ENCODE data around the gene PRR9. TPM values are rescaled to one million over a fixed set of nuclear protein-coding genes. Genes with fewer than 3 reads are reported as not detected.
"Not testable (repeated sequence)": the region's sequence is repeated elsewhere in the genome, so short reads cannot be mapped to it uniquely, and the experiment has no call there.

PRR9 gene
- not detected for total RNA-seq

GRCh38 chr1:153217212-153217611 is at the start of gene PRR9:
PRR9 (plus strand) TSS chr1:153217584; CDS start chr1:153218145, 561 bp downstream.
- POLR2A ChIA-PET: no interaction called here

GRCh38 chr1:153168686-153169085 is 48.7 kb upstream of the PRR9 start:
- POLR2A ChIA-PET: no interaction called here
- CTCF ChIA-PET: no interaction called here

More at GRCh38 chr1:153217212-153217611, at the start of gene PRR9:
- CTCF ChIA-PET: no interaction called here

GRCh38 chr1:153174624-153175023 is 42.8 kb upstream of the PRR9 start:
- CTCF ChIA-PET: interaction anchor here (0.6 kb wide), 1 partner anchor 1631 kb away, joined by 3 read pairs; no protein-coding TSS in a partner anchor
- POLR2A ChIA-PET: no interaction called here

- POLR2A ChIA-PET: no interaction called here
- CTCF ChIA-PET: no interaction called here
These were observed 38.5 kb upstream of the PRR9 start for GRCh38 chr1:153178922-153179321.

- ChIA-PET CTCF (no interaction called here), POLR2A (no interaction called here)
These were observed 36.8 kb upstream of the PRR9 start for GRCh38 chr1:153180556-153180955.

GRCh38 chr1:153188301-153188700 is 29.1 kb upstream of the PRR9 start:
- POLR2A ChIA-PET: not testable (repeated sequence)

GRCh38 chr1:153190373-153190772 is 27.0 kb upstream of the PRR9 start:
- ChIA-PET POLR2A (no interaction called here), CTCF (no interaction called here)

More at GRCh38 chr1:153188301-153188700, 29.1 kb upstream of the PRR9 start:
- CTCF ChIA-PET: not testable (repeated sequence)

GRCh38 chr1:153192697-153193096 is 24.7 kb upstream of the PRR9 start:
- CTCF ChIA-PET: interaction anchor here (1.2 kb wide), 1 partner anchor 18 kb away, joined by 3 read pairs; no protein-coding TSS in a partner anchor
- POLR2A ChIA-PET: no interaction called here

GRCh38 chr1:153194331-153195050 is 22.9 kb upstream of the PRR9 start:
- ChIA-PET POLR2A (no interaction called here), CTCF (no interaction called here)

- CTCF ChIA-PET: no interaction called here
- POLR2A ChIA-PET: no interaction called here
These were observed 22.2 kb upstream of the PRR9 start for GRCh38 chr1:153195216-153195615.

- ChIA-PET POLR2A (no interaction called here), CTCF (no interaction called here)
These were observed 15.4 kb upstream of the PRR9 start for GRCh38 chr1:153202006-153202405.

GRCh38 chr1:153203130-153203529 is 14.3 kb upstream of the PRR9 start, which contains the start of gene LELP1:
LELP1 (plus strand) TSS chr1:153203430; CDS start chr1:153204708, 1,278 bp downstream.
- ChIA-PET POLR2A (no interaction called here), CTCF (no interaction called here)

- CTCF ChIA-PET: interaction anchor here (0.7 kb wide), 1 partner anchor 12 kb away, joined by 3 read pairs; no protein-coding TSS in a partner anchor
- POLR2A ChIA-PET: no interaction called here
These were observed 10.8 kb upstream of the PRR9 start for GRCh38 chr1:153206631-153207030.

GRCh38 chr1:153210206-153210605 is 7.2 kb upstream of the PRR9 start:
- ChIA-PET CTCF (interaction anchor here (1.1 kb wide), 1 partner anchor 18 kb away, joined by 3 read pairs; no protein-coding TSS in a partner anchor), POLR2A (no interaction called here)

- POLR2A ChIA-PET: no interaction called here
These were observed 5.2 kb upstream of the PRR9 start for GRCh38 chr1:153212201-153212600.

GRCh38 chr1:153213519-153213918 is 3.9 kb upstream of the PRR9 start:
- CTCF ChIA-PET: no interaction called here
- POLR2A ChIA-PET: no interaction called here

More at GRCh38 chr1:153212201-153212600, 5.2 kb upstream of the PRR9 start:
- CTCF ChIA-PET: no interaction called here

- ChIA-PET CTCF (interaction anchor here (0.6 kb wide), 1 partner anchor 11 kb away, joined by 3 read pairs; no protein-coding TSS in a partner anchor), POLR2A (no interaction called here)
These were observed 496 bp downstream of the PRR9 start for GRCh38 chr1:153217744-153218416.

- POLR2A ChIA-PET: no interaction called here
- CTCF ChIA-PET: interaction anchor here (0.7 to 1.5 kb wide), 3 partner anchors 8 to 12 kb away, joined by 3 to 8 read pairs (median 3); no protein-coding TSS in a partner anchor
These were observed 3.4 kb downstream of the PRR9 start for GRCh38 chr1:153220606-153221303.

- POLR2A ChIA-PET: not testable (repeated sequence)
- CTCF ChIA-PET: interaction anchor here (1.0 to 1.5 kb wide), 3 partner anchors 24 to 334 kb away, joined by 3 to 4 read pairs (median 3); no protein-coding TSS in a partner anchor
These were observed 5.9 kb downstream of the PRR9 start for GRCh38 chr1:153223040-153223891.
